K562 (cell line): ENCODE measurements around the gene OR2B2. TPM values are rescaled to one million over a fixed set of nuclear protein-coding genes. Genes with fewer than 3 reads are reported as not detected.

Experiments used
- ATAC-seq: fragments of 200-7000 bp; cut with Tn5 transposase; 3 replicates; pipeline ENCODE4 v1.9.1; 2020; ENCODE audit warnings: moderate library complexity
- BruUV-seq: library from RNA; stranded (reverse); fragments of 400-500 nt; replicated peaks from 2 replicates; lab custom pipeline; 2021; lab: Mats Ljungman, UMichigan
- CTCF ChIA-PET: fragments of 300-600 bp; formaldehyde crosslinking; extraction: SDS; loops from one replicate; lab custom pipeline; 2021; ENCODE audit warnings: low intra/inter-chr PET ratio; lab: Yijun Ruan, JAX
- POLR2A ChIA-PET: fragments of 300-600, 350-650 bp; sonication (Branson Sonifier 250); formaldehyde crosslinking; extraction: SDS; loops from one replicate; lab custom pipeline; 2021; ENCODE audit warnings: antibody characterized with exemption, inconsistent platforms; lab: Yijun Ruan, JAX
- DNase-seq, 4 experiments: peaks; one replicate each; pipeline versions ENCODE4 v3.0.0 to v3.0.0-alpha.2; 2011 to 2018; ENCODE audit warnings: low spot score in 3 of 4, mixed read lengths in 3 of 4; ENCODE audit errors: extremely low read depth in 1 of 4
- FAIRE-seq: peaks from 2 replicates; lab custom pipeline; 2011; peaks lifted over from hg19 to GRCh38; lab: Jason Lieb, UNC
- H2AFZ ChIP-seq: 2 replicates; pipeline ENCODE4 v1.6.0; 2011; ENCODE audit warnings: low read depth, low read length, control low read depth, inconsistent platforms
- H3K27ac ChIP-seq: fragments of 200-600 bp; 3 replicates; pipeline ENCODE4 v1.8.0; 2011; ENCODE audit warnings: low read depth, mild to moderate bottlenecking, control low read depth, inconsistent platforms, low read length, moderate library complexity, mixed read lengths; ENCODE audit errors: extremely low read depth
- H3K27me3 ChIP-seq, 2 experiments: fragments of 300-600 bp in 1 of 2; 2 replicates in 1 of 2; 3 replicates in 1 of 2; pipeline versions ENCODE4 v1.6.0 to v1.8.0; 2011; ENCODE audit warnings: inconsistent platforms in 2 of 2, low read length in 2 of 2, mild to moderate bottlenecking in 1 of 2, mixed read lengths in 1 of 2, moderate library complexity in 1 of 2; ENCODE audit not compliant: control insufficient read depth in 2 of 2, insufficient read depth in 2 of 2
- H3K36me3 ChIP-seq: fragments of 300-600 bp; 3 replicates; pipeline ENCODE4 v1.8.0; 2011; ENCODE audit warnings: mild to moderate bottlenecking, low read length, inconsistent platforms; ENCODE audit not compliant: control insufficient read depth, insufficient read depth
- H3K4me1 ChIP-seq, 2 experiments: fragments of 200-600 bp in 1 of 2; replicated peaks in 1 of 2; 2 replicates in 1 of 2; 3 replicates in 1 of 2; pipeline versions ENCODE4 v1.5.1 to v1.8.0; 2011; ENCODE audit warnings: inconsistent platforms in 2 of 2, low read length in 2 of 2, mild to moderate bottlenecking in 1 of 2, mixed read lengths in 1 of 2, moderate library complexity in 1 of 2; ENCODE audit not compliant: control insufficient read depth in 2 of 2, insufficient read depth in 2 of 2
- H3K4me2 ChIP-seq: 2 replicates; pipeline ENCODE4 v1.6.1; 2011; ENCODE audit warnings: low read length, control low read depth, inconsistent platforms, mixed read lengths; ENCODE audit not compliant: insufficient read depth
- H3K4me3 ChIP-seq: fragments of 200-600 bp; sonication (generic), shearing (Covaris generic); 2 replicates; pipeline ENCODE4 v1.5.1; 2016; ENCODE audit warnings: control low read depth, inconsistent platforms
- H3K79me2 ChIP-seq: fragments of 200-600 bp; 3 replicates; pipeline ENCODE4 v1.8.0; 2011; ENCODE audit warnings: low read length, inconsistent platforms; ENCODE audit not compliant: control insufficient read depth, insufficient read depth
- H3K9ac ChIP-seq, 2 experiments: 2 replicates each; pipeline versions ENCODE4 v1.6.0 to v1.6.1; 2011; ENCODE audit warnings: low read depth in 2 of 2, low read length in 2 of 2, control low read depth in 1 of 2, inconsistent platforms in 1 of 2, mild to moderate bottlenecking in 1 of 2, mixed read lengths in 1 of 2; ENCODE audit not compliant: insufficient read depth in 1 of 2
- H3K9me1 ChIP-seq: one replicate; pipeline ENCODE4 v1.6.0; 2011; ENCODE audit warnings: inconsistent platforms, mild to moderate bottlenecking, low read length, moderate library complexity; ENCODE audit not compliant: control insufficient read depth, insufficient read depth
- H3K9me3 ChIP-seq: replicated peaks from 2 replicates; pipeline ENCODE4 v1.5.1; 2011; ENCODE audit warnings: low read depth, low read length, inconsistent platforms; ENCODE audit not compliant: control insufficient read depth, insufficient read depth
- H4K20me1 ChIP-seq: replicated peaks from 2 replicates; pipeline ENCODE4 v1.6.1; 2011; ENCODE audit warnings: low read length, inconsistent platforms, mixed read lengths; ENCODE audit not compliant: control insufficient read depth, insufficient read depth
- DACH1 ChIP-seq: fragments of 450-650 bp; IDR thresholded peaks from 2 replicates; pipeline ENCODE4 v1.6.1; 2018; ENCODE audit not compliant: partially characterized antibody
- HCFC1 ChIP-seq: IDR thresholded peaks from 2 replicates; pipeline ENCODE4 v1.6.1; 2012; ENCODE audit warnings: low read depth, low read length, improper control_type of control experiment
- POLR3A ChIP-seq: IDR thresholded peaks from 2 replicates; pipeline ENCODE4 v1.6.1; 2011; ENCODE audit warnings: borderline replicate concordance, mild to moderate bottlenecking, moderate library complexity; ENCODE audit not compliant: insufficient read length, insufficient read depth; ENCODE audit errors: extremely low read depth
- SMAD2 ChIP-seq: fragments of 150-350 bp; IDR thresholded peaks from 2 replicates; pipeline ENCODE4 v1.6.1; 2014; ENCODE audit warnings: low read depth, mild to moderate bottlenecking, low read length
- STAT5A ChIP-seq: IDR thresholded peaks from 2 replicates; pipeline ENCODE4 v1.6.1; 2012; ENCODE audit warnings: low read length, inconsistent platforms, borderline replicate concordance
- ZC3H11A ChIP-seq: IDR thresholded peaks from 2 replicates; pipeline ENCODE4 v1.6.1; 2012; ENCODE audit warnings: low read depth, low read length, improper control_type of control experiment
- ZFP1 ChIP-seq: fragments of 450-650 bp; formaldehyde crosslinking; IDR thresholded peaks from 2 replicates; pipeline ENCODE4 v1.4.0; 2020; ENCODE audit warnings: mild to moderate bottlenecking, mixed read lengths
- ZNF12 ChIP-seq: sonication (generic); formaldehyde crosslinking; IDR thresholded peaks from 2 replicates; pipeline ENCODE4 v1.4.0; 2020; ENCODE audit warnings: mild to moderate bottlenecking, missing genetic modification reagents
- ZNF146 ChIP-seq: IDR thresholded peaks from one replicate; pipeline ENCODE4 v1.6.1; 2018; ENCODE audit warnings: missing compliant biosample characterization; ENCODE audit not compliant: unreplicated experiment
- ZNF263 ChIP-seq: sonication (generic); formaldehyde crosslinking; IDR thresholded peaks from 2 replicates; pipeline ENCODE4 v1.8.0; 2022; ENCODE audit warnings: mild to moderate bottlenecking, missing genetic modification reagents, borderline replicate concordance
- ZNF583 ChIP-seq: fragments of 250-450 bp; sonication (Bioruptor Pico); IDR thresholded peaks from 2 replicates; pipeline ENCODE4 v1.4.0; 2020
- WGBS: fragments of 100-300 bp; shearing (Covaris generic); methylation state at CpG from one replicate; pipeline ENCODE4 v1.1.6; 2016; ENCODE audit warnings: low coverage, mixed read lengths; ENCODE audit not compliant: insufficient coverage; ENCODE audit errors: missing lambda C conversion rate; 5-methylcytosine and 5-hydroxymethylcytosine counted together
- in situ Hi-C: fragments of 300-500 bp; cut with MboI; formaldehyde crosslinking; loops from 4 replicates; pipeline ENCODE4 v1.15.0; 2018; ENCODE audit warnings: inconsistent platforms, mixed read lengths
- intact Hi-C: fragments of 100-400 bp; cut with micrococcal nuclease; formaldehyde crosslinking; loops from 2 replicates; pipeline ENCODE4 v1.14.2; 2022
- polyA plus RNA-seq, 8 experiments: library from polyadenylated mRNA; depleted of rRNA in 4 of 8; stranded (reverse) in 5 of 8; unstranded in 3 of 8; fragments of >200 nt; fragmentation: Nextera tagmentation in 2 of 8; fragmentation: Illumina TruSeq in 1 of 8; extraction: Ambion mirVana in 2 of 8; extraction: Trizol in 1 of 8; gene quantifications; 2 replicates each; pipeline versions ENCODE4 v1.2.1 to v1.2.3, GENCODE V29; 2011 to 2014; ENCODE audit warnings: inconsistent platforms in 1 of 8, missing spikeins in 1 of 8
- total RNA-seq, 7 experiments: library from RNA; depleted of rRNA in 6 of 7; stranded (reverse); fragments of >200 nt in 6 of 7; fragmentation: Illumina TruSeq in 2 of 7; extraction: Trizol in 2 of 7; gene quantifications; 2 replicates each; pipeline versions ENCODE4 v1.2.1 to v1.2.3, GENCODE V29; 2011 to 2021; ENCODE audit warnings: low replicate concordance in 1 of 7
- TF ChIP-seq, protein P1 (sequence below): sonication (generic); formaldehyde crosslinking; IDR thresholded peaks from 2 replicates; pipeline ENCODE4 v1.8.0; 2022; ENCODE audit warnings: missing genetic modification reagents, mild to moderate bottlenecking, borderline replicate concordance
- TF ChIP-seq, protein P2 (sequence below), 2 experiments: fragments of 450-650 bp; IDR thresholded peaks; 2 replicates each; pipeline ENCODE4 v1.6.1; 2016; ENCODE audit warnings: mild to moderate bottlenecking in 2 of 2, borderline replicate concordance in 1 of 2, low read depth in 1 of 2, moderate library complexity in 1 of 2
- TF ChIP-seq, protein P3 (sequence below): fragments of 250-450 bp; sonication (Bioruptor Pico); IDR thresholded peaks from 2 replicates; pipeline ENCODE4 v1.8.0; 2021; ENCODE audit warnings: borderline replicate concordance, mild to moderate bottlenecking, moderate library complexity; ENCODE audit not compliant: poor library complexity, severe bottlenecking

The OR2B2 gene
- total and polyA plus RNA-seq, 9 of the 15 experiments (the other 6 are each of a cell fraction or from before 2014, with no cell fraction given), result 0.24 TPM; not detected in 8

DNA sequence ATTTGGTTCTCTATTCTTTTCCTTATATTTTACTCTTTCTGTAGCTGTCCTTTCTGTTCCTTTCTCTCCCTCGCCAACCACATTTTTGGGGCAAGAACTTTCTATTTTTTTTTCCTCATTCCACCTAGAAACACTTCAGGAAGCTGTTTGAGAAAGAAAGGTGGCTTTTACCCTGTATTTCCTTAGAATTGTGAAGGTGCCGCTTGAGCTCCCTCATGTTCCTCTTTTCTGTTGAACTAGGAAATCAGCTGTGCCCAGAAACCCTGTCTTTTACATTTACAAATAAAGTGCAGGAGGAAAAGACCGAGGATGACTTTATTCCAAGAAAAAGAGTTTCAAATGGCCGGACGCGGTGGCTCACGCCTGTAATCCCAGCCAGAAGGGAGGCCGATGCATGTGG, 38.2 kb downstream of the OR2B2 start:
- CTCF ChIA-PET, result no interaction called here
- Histone ChIP-seq H3K4me3 (no peak overlapping the region), H3K9me3 (peaks cover 4% of the 10 kb centered on the region; the same call in 1 of the 2 replicates), H3K9me1 (no peaks in the 10 kb centered on the region), H3K36me3 (no peaks in the 10 kb centered on the region), H3K4me2 (no peak overlapping the region), H3K79me2 (no peaks in the 10 kb centered on the region), H3K9ac (no peak overlapping the region), H3K27ac (no peak overlapping the region), H3K27me3 (no peaks in the 10 kb centered on the region), H3K4me1 (peaks cover 0 to 10% of the 10 kb centered on the region in 2 experiments; a peak in 4 of 5 replicates), H2AFZ (no peak overlapping the region), H4K20me1 (no peaks in the 10 kb centered on the region)
- TF ChIP-seq DACH1 (no peak), ZNF146 (CRISPR knock-in tag) (no peak), ZC3H11A (no peak), HCFC1 (no peak), SMAD2 (no peak), ZFP1 (CRISPR knock-in tag) (no peak), ZNF263 (CRISPR knock-in tag) (no peak), ZNF583 (CRISPR knock-in tag) (no peak), STAT5A (no peak), ZNF12 (CRISPR knock-in tag) (no peak), POLR3A (no peak)
- TF ChIP-seq, protein P1, sequence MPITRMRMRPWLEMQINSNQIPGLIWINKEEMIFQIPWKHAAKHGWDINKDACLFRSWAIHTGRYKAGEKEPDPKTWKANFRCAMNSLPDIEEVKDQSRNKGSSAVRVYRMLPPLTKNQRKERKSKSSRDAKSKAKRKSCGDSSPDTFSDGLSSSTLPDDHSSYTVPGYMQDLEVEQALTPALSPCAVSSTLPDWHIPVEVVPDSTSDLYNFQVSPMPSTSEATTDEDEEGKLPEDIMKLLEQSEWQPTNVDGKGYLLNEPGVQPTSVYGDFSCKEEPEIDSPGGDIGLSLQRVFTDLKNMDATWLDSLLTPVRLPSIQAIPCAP (CRISPR knock-in tag), result no peak
- TF ChIP-seq, protein P2, sequence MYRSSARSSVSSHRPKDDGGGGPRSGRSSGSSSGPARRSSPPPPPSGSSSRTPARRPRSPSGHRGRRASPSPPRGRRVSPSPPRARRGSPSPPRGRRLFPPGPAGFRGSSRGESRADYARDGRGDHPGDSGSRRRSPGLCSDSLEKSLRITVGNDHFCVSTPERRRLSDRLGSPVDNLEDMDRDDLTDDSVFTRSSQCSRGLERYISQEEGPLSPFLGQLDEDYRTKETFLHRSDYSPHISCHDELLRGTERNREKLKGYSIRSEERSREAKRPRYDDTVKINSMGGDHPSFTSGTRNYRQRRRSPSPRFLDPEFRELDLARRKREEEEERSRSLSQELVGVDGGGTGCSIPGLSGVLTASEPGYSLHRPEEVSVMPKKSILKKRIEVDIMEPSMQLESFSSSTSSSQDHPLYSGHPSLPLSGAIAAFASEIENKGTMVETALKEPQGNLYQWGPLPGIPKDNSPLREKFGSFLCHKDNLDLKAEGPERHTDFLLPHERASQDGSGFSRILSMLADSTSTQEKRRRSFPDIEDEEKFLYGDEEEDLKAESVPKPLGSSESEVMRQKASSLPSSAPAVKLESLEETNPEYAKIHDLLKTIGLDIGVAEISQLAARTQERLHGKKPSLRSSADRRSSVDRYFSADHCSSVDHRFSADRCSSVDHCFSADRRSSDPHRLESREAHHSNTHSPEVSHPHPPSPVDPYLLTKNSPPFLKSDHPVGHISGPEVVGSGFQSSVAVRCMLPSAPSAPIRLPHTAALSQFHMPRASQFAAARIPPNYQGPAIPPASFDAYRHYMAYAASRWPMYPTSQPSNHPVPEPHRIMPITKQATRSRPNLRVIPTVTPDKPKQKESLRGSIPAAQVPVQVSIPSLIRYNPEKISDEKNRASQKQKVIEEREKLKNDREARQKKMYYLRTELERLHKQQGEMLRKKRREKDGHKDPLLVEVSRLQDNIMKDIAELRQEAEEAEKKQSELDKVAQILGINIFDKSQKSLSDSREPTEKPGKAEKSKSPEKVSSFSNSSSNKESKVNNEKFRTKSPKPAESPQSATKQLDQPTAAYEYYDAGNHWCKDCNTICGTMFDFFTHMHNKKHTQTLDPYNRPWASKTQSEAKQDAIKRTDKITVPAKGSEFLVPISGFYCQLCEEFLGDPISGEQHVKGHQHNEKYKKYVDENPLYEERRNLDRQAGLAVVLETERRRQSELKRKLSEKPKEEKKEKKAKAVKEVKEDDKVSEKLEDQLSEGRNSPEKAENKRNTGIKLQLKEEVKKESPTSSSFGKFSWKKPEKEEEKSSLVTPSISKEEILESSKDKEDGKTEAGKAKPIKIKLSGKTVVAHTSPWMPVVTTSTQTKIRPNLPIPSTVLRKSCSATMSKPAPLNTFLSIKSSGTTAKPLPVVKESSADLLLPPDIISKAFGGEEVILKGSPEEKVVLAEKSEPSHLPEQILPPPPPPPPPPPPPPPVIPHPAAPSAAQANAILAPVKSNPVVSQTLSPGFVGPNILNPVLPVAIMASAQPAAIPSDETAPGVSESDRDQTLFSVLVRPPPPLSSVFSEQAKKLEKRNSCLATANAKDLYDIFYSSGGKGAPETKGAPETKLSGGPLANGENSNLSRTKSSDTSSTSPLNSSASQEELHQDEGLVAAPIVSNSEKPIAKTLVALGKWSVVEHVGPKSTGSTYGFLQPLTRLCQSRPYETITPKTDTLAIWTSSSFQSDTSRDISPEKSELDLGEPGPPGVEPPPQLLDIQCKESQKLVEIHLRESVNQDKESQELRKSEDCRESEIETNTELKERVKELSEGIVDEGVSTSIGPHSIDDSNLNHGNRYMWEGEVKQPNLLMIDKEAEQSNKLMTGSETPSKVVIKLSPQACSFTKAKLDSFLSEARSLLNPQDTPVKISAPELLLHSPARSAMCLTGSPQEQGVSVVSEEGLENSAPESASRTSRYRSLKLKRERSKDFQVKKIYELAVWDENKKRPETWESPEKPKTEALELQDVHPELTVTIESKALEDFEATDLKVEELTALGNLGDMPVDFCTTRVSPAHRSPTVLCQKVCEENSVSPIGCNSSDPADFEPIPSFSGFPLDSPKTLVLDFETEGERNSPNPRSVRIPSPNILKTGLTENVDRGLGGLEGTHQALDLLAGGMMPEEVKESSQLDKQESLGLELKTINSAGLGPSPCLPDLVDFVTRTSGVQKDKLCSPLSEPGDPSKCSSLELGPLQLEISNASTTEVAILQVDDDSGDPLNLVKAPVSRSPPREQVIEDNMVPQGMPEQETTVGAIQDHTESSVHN (IDR thresholded peaks at IDR 0.05; ENCODE audit: borderline replicate concordance in 1 of 2, low read depth in 1 of 2), result no peak
- TF ChIP-seq, protein P3, sequence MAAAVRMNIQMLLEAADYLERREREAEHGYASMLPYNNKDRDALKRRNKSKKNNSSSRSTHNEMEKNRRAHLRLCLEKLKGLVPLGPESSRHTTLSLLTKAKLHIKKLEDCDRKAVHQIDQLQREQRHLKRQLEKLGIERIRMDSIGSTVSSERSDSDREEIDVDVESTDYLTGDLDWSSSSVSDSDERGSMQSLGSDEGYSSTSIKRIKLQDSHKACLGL (CRISPR knock-in tag), result no peak
- ATAC-seq (no peak), DNase-seq (no peak), FAIRE-seq (no peak)
- POLR2A ChIA-PET, result interaction anchor here (1.0 to 18.7 kb wide), 10 partner anchors 9 to 50 kb away, joined by 3 to 306 read pairs (median 5); a partner anchor contains a TSS
- 84% methylated on average over 8 of the region's 8 CpGs for WGBS
- in situ Hi-C loops, result no loop called here
- intact Hi-C loops, result no loop called here
- BruUV-seq, result no TSS peak
